ENCODE measurements around the gene SNRNP70.

The SNRNP70 gene

DNA sequence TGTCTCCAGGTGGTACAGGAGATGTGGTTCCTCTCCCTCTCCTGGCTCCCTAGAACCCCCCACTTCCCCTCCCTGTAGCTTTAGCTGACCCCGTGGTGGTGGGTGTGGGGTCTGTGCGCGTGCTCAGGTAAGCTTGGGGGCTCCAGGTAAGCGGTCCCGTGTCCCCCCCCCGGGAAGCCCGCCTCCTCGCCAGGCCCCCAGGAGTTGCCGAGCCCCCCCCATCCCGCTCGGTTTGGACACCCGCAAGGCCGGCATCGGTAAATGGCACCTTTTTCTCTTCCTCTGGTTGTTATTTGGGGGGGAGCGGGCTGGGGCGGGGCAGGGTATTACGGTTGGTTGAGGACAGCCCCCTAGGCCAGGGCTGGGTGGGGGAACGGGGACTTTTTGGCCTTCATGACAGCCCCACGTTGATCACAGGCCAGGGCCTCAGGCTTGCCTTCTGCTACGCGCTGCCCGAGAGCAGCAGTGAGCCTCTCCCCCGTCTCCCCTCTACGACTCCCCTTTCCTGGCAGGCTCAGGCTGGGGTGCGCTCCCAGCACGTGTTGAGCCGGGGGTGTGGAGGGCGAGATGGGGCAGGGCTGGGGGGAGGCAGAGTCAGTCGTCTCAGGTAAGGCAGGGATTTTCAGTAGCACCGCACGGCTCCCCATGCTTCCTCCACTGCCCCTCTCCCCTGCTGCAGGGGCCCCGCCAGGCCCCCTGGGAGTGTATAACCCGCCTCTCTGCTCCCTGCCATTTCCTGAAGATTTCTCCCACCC, 18.3 kb downstream of the SNRNP70 start:
- DNase-seq (ENCODE audit: low spot score in 2 of 2) (no peak), ATAC-seq (ENCODE audit: low read depth) (no peak)
- Mint-ChIP-seq H3K36me3 (peaks cover 40% of the 10 kb centered on the region), H3K4me3 (no peak overlapping the region), H3K27ac (no peak overlapping the region), H3K27me3 (no peaks in the 10 kb centered on the region), H3K9me3 (no peaks in the 10 kb centered on the region), H3K4me1 (peaks cover 10% of the 10 kb centered on the region)

DNA sequence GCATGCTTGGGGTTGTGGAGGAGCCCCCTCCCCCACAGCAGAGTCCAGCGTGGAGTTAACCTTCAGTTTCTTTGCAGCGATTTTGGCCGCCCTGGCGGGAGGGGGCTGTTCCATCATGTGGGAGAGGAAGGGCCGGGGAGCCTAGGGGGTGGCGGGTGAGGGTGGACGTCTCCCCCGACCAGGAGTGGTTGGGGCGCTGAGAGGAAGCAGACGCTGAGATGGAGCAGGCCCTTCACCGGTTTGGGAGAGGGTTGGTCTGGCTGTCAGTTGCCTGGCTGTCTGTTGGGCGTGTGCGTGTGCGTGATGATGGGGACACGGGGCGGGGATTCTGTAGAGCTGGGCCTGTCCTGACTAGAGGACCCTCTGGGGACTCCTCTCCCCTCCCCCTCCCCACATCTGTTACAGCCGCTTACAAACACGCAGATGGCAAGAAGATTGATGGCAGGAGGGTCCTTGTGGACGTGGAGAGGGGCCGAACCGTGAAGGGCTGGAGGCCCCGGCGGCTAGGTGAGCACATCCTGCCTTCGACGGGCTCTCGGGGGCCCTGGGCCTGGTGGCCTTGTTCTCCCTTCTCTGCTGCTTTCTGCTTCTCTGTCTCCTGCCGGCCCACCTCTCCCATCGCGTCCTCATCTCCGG, 19.1 kb downstream of the SNRNP70 start:
- Mint-ChIP-seq H3K9me3 (no peaks in the 10 kb centered on the region), H3K4me1 (peaks cover 14% of the 10 kb centered on the region), H3K27ac (peak overlapping the region; percentile 25), H3K4me3 (no peak overlapping the region), H3K27me3 (no peaks in the 10 kb centered on the region), H3K36me3 (peaks cover 39% of the 10 kb centered on the region)
- DNase-seq (ENCODE audit: low spot score in 2 of 2) (no peak), ATAC-seq (ENCODE audit: low read depth) (no peak)

DNA sequence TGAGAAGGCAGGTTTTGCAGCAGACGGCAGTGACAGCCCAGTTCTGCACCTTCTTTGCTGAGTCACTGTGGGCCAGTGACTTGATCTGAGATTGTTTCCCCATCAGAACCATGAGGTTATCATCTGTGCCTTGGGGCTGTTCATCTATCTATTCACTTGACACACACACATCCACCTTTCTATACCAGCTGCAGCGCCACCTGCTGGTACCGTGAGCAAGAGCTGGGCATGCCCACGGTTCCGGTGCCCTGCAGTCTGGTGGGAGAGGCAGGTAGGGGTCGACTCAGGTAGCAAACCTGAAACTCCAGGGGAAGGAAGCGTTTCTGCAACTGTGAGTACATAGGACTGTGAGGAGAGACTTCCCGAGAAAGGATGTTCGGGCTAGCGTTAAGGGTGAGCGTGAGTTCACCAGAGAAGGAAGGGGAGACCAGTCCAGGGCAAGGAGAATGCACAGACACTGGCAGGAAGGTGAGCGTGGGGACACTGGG, 21.4 kb downstream of the SNRNP70 start:
- H3K27ac Mint-ChIP-seq: no peak overlapping the region
- H3K4me3 Mint-ChIP-seq: no peak overlapping the region

DNA sequence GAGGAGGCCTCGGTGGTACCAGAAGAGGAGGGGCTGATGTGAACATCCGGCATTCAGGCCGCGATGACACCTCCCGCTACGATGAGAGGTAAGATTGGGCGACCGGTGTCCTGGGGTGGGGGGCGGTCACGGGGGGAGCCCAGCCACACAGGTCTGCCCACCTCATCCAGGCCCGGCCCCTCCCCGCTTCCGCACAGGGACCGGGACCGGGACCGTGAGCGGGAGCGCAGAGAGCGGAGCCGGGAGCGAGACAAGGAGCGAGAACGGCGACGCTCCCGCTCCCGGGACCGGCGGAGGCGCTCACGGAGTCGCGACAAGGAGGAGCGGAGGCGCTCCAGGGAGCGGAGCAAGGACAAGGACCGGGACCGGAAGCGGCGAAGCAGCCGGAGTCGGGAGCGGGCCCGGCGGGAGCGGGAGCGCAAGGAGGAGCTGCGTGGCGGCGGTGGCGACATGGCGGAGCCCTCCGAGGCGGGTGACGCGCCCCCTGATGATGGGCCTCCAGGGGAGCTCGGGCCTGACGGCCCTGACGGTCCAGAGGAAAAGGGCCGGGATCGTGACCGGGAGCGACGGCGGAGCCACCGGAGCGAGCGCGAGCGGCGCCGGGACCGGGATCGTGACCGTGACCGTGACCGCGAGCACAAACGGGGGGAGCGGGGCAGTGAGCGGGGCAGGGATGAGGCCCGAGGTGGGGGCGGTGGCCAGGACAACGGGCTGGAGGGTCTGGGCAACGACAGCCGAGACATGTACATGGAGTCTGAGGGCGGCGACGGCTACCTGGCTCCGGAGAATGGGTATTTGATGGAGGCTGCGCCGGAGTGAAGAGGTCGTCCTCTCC, 22.6 kb downstream of the SNRNP70 start:
- DNase-seq (ENCODE audit: low spot score in 2 of 2) (no peak), ATAC-seq (ENCODE audit: low read depth) (no peak)
- no peak overlapping the region for H3K27ac Mint-ChIP-seq
- peaks cover 24% of the 10 kb centered on the region for H3K36me3 Mint-ChIP-seq
- H3K4me3 Mint-ChIP-seq: no peak overlapping the region
- H3K9me3 Mint-ChIP-seq: no peaks in the 10 kb centered on the region
- H3K4me1 Mint-ChIP-seq: peaks cover 12% of the 10 kb centered on the region
- H3K27me3 Mint-ChIP-seq: no peaks in the 10 kb centered on the region

More for the DNA sequence above, 21.4 kb downstream of the SNRNP70 start:
- ATAC-seq (ENCODE audit: low read depth) (peak; percentile 95), DNase-seq (ENCODE audit: low spot score in 2 of 2) (peak; percentile 64 to 66)
- peaks cover 12% of the 10 kb centered on the region for H3K4me1 Mint-ChIP-seq
- peaks cover 25% of the 10 kb centered on the region for H3K36me3 Mint-ChIP-seq
- H3K27me3 Mint-ChIP-seq: no peaks in the 10 kb centered on the region
- H3K9me3 Mint-ChIP-seq: no peaks in the 10 kb centered on the region

DNA sequence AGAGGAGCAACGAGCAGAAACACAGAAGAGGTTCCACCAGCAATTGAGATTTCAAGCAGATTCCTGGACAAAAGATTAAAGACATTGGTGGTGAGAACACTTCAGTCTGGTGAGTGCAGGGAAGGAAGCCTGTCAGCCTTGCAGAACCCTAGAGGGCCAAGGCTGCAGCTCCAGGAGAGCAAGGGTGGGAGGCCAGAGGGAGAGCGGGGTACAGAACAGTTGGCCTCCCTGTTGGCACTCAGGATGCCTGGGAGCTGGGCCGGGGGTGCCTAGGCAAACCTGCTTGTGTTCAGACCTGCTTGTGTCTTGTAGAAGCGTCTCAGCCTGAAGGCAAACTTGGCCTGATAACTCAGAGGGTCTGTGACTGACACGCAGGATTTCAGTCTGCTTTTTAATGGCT, 23.8 kb downstream of the SNRNP70 start:
- Mint-ChIP-seq H3K9me3 (no peaks in the 10 kb centered on the region), H3K4me3 (no peak overlapping the region), H3K27ac (no peak overlapping the region), H3K4me1 (peaks cover 17% of the 10 kb centered on the region), H3K36me3 (peaks cover 24% of the 10 kb centered on the region), H3K27me3 (no peaks in the 10 kb centered on the region)
- ATAC-seq (ENCODE audit: low read depth): no peak
- no peak for DNase-seq (ENCODE audit: low spot score in 2 of 2)

DNA sequence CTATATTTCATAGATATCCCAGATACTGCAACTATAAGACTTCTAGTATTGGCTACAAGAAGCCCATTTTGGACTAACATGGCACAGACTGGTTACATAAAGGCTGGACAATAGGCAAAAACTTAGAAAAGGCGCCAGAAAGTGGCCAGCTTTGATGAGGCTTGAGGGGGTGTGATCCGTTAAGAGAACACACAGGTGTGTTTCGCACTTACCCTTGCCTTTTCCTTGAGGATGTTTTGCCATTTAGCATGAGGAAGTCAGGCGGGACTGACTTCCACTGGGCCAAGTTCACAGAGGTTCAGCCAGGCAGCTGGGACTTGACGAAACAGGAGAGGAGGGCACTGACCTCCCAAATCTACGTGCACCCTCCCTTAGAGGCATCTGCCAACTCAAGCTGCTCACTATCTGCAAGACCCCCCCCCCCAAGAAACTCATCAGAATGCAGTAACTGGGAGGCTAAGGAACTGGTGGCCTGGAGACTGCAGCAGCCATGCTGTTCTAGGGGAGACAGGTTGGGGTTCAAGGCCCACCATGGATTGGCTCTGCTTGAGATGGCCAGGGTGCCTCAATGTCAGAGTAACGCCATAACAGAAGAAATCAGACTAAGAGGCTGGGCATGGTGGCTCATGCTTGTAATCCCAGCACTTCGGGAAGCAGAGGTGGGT, 24.4 kb downstream of the SNRNP70 start:
- Mint-ChIP-seq H3K4me1 (peaks cover 16% of the 10 kb centered on the region), H3K9me3 (no peaks in the 10 kb centered on the region), H3K27ac (no peak overlapping the region), H3K4me3 (no peak overlapping the region), H3K27me3 (no peaks in the 10 kb centered on the region), H3K36me3 (peaks cover 23% of the 10 kb centered on the region)
- DNase-seq (ENCODE audit: low spot score in 2 of 2): no peak
- ATAC-seq (ENCODE audit: low read depth): no peak

DNA sequence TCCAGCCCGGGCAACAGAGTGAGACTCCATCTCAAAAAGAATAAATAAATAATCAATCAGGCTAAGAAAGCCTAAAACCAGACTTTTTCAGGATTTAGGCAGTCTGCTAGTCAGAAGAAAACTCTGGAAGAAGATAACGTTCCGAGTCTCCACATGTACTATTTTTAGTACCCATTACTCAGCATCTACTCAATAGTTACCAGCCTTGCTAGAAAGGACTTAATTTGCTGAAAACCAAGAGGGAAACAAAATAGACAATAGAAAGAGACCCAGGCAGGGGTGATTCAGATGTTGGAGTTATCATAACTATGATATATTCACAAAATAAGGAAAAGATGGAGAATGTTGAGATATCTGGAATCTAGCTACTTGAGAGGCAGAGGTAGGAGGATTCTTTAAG, 25.3 kb downstream of the SNRNP70 start:
- Mint-ChIP-seq H3K27ac (no peak overlapping the region), H3K36me3 (peaks cover 18% of the 10 kb centered on the region), H3K4me3 (no peak overlapping the region), H3K9me3 (no peaks in the 10 kb centered on the region), H3K27me3 (no peaks in the 10 kb centered on the region), H3K4me1 (peaks cover 16% of the 10 kb centered on the region)
- no peak for ATAC-seq (ENCODE audit: low read depth)
- no peak for DNase-seq (ENCODE audit: low spot score in 2 of 2)

DNA sequence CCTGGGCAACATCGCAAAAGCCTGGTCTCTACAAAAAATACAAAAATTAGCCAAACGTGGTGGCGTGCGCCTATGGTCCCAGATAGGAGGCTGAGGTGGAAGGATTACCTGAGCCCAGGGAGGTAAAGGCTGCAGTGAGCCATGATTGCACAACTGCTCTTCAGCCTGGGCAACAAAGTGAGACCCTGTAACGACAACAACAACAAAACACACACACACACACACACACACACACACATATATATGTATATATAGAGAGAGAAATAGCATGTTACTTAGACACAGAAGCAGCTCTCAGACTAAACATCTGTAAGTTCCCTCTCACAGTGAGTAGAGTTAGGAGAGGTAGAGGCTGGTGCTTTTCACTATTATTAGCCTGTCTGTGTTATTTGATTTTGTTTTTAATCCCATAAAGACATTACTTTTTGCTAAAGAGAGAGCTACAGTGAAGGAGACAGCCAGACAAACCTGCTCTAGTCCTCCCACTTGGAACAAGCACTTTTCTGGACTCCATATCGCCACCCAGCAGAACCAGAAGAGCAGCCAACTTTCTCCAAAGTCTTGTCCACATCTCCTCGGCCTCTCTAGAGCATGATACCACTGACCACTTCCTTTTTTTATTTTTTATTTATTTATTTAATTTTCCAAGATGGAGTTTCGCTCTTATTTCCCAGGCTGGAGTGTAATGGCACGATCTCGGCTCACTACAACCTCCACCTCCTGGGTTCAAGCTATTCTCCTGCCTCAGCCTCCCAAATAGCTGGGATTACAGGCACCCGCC, 26.2 kb downstream of the SNRNP70 start:
- H3K27ac Mint-ChIP-seq: no peak overlapping the region
- DNase-seq (ENCODE audit: low spot score in 2 of 2) (no peak), ATAC-seq (ENCODE audit: low read depth) (no peak)
- H3K27me3 Mint-ChIP-seq: no peaks in the 10 kb centered on the region
- H3K36me3 Mint-ChIP-seq: peaks cover 18% of the 10 kb centered on the region
- H3K4me1 Mint-ChIP-seq: peaks cover 20% of the 10 kb centered on the region
- no peak overlapping the region for H3K4me3 Mint-ChIP-seq
- H3K9me3 Mint-ChIP-seq: no peaks in the 10 kb centered on the region

DNA sequence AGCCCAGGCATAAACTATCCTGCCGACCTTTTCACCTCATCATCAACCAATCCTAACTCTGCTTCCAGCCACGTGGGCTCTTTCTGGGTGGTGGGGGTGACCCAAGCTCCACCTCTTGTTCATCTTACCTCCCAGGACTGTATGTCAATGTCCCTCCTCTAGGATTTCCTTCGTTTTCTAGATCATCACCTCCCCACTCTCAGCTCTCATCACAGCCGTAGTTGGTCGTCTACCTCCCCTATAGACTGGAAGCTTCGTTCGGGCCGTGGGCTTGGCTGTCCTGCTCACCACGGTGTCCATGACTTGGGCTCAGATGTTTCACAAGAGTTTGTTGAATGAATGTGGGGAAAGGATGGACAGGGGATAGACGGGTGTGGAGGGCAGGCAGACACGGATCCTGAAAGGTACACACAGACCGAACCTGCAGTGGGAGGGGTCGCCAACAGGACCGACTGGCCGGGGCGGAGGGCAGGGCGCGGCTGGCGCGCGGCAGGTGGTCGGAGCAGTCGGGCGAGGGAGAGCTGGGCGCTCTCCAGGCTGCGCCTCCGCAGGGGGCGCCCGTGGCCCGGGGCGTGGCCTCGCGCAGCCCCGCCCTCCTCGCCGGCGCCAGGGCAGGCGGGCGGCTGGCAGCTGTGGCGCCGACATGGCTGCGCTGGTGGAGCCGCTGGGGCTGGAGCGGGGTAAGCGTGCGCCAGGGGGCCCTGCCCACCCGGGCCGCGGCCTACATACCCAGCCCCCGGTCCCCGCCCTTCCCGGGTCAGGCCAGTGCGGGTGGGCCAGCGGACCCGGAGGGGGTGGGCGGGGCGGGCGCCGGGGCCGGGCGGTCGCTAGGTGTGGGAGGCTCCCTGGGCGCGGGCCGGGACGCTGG, 28.7 kb downstream of the SNRNP70 start, which contains the start of gene LIN7B:
Gene LIN7B, plus strand, starts transcription at position 609 of the 868 bp plus-strand sequence. Its CDS starts 35 bp downstream, at position 644.
- DNase-seq (ENCODE audit: low spot score in 2 of 2) (peak; percentile 86 to 92), ATAC-seq (ENCODE audit: low read depth) (peak; percentile 57)
- Mint-ChIP-seq H3K4me3 (peak within 1 kb of the TSS; percentile 89), H3K27me3 (no peaks in the 10 kb centered on the region), H3K4me1 (peaks cover 28% of the 10 kb centered on the region), H3K36me3 (peaks cover 2% of the 10 kb centered on the region), H3K27ac (peak within 1 kb of the TSS; percentile 50), H3K9me3 (no peaks in the 10 kb centered on the region)

DNA sequence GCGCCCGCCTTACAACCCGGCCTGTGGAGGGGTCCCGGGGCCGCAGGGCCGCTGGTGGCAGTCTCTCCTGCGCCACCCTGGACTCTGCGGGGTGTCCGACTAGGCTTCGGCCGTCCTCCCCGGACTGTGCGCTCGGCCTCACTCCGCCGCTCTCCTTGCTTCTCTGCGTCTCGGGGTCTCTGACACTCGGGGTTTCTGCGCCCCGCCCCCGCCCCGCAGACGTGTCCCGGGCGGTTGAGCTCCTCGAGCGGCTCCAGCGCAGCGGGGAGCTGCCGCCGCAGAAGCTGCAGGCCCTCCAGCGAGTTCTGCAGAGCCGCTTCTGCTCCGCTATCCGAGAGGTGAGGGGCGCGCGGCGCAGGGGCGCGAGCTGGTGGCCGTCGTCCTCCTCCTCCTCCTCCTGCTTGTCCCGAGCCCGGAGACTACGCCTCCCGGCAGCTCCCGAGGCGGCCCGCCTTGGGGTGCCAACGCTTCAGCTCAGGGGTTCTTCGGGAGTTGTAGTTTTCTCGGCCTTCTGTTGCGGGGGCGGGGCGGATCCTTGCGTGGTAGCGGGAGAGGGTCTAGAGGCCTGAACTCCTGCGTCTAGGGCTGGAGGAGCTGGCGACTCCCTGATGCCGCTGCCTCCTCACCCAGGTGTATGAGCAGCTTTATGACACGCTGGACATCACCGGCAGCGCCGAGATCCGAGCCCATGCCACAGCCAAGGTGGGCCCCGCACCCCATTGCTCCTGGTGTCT, 29.5 kb downstream of the SNRNP70 start:
- peak; percentile 28 to 30 for DNase-seq (ENCODE audit: low spot score in 2 of 2)
- ATAC-seq (ENCODE audit: low read depth): no peak
- H3K27ac Mint-ChIP-seq: peak overlapping the region; percentile 50
- no peaks in the 10 kb centered on the region for H3K36me3 Mint-ChIP-seq
- no peaks in the 10 kb centered on the region for H3K27me3 Mint-ChIP-seq
- peaks cover 27% of the 10 kb centered on the region for H3K4me1 Mint-ChIP-seq
- H3K9me3 Mint-ChIP-seq: no peaks in the 10 kb centered on the region
- H3K4me3 Mint-ChIP-seq: peak overlapping the region; percentile 82

DNA sequence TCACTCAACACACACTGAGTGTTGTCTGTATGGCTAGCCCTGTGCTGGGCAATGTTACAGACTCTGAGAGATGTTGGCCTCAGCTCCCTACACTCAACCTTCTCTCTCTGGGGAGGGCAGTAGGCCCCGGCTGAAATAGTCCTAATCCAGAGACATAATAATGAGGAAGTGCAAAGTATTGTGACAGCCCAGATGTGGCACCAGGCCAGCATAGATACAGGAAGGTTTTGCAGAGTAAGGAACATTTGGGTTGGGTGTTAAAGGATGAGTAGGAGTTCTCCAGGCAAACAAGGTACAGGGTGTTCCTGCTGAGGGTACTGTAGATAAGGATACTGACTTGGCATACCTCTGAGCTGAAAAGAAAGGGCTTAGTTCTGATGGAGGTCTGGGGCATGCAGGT, 31.3 kb downstream of the SNRNP70 start:
- no peaks in the 10 kb centered on the region for H3K9me3 Mint-ChIP-seq
- H3K4me1 Mint-ChIP-seq: peaks cover 35% of the 10 kb centered on the region
- DNase-seq (ENCODE audit: low spot score in 2 of 2) (no peak), ATAC-seq (ENCODE audit: low read depth) (no peak)
- H3K4me3 Mint-ChIP-seq: peak overlapping the region; percentile 43
- peaks cover 7% of the 10 kb centered on the region for H3K27me3 Mint-ChIP-seq
- no peaks in the 10 kb centered on the region for H3K36me3 Mint-ChIP-seq
- H3K27ac Mint-ChIP-seq: no peak overlapping the region

All from memory B cell (primary cell).